NCI-H345 treated with DMSO at 0.1 percent for 48 hours (cell line): ENCODE results near the gene BFAR.
A peak's percentile ranks its signal among the peaks of the same experiment; 100 is the strongest.
"Not testable (repeated sequence)": the region's sequence is repeated elsewhere in the genome, so short reads cannot be mapped to it uniquely, and the experiment has no call there.

Experiments used
- DNase-seq: peaks from one replicate; lab custom pipeline; 2025; ENCODE audit not compliant: unreplicated experiment; lab: John Stamatoyannopoulos, UW

The BFAR gene

DNA sequence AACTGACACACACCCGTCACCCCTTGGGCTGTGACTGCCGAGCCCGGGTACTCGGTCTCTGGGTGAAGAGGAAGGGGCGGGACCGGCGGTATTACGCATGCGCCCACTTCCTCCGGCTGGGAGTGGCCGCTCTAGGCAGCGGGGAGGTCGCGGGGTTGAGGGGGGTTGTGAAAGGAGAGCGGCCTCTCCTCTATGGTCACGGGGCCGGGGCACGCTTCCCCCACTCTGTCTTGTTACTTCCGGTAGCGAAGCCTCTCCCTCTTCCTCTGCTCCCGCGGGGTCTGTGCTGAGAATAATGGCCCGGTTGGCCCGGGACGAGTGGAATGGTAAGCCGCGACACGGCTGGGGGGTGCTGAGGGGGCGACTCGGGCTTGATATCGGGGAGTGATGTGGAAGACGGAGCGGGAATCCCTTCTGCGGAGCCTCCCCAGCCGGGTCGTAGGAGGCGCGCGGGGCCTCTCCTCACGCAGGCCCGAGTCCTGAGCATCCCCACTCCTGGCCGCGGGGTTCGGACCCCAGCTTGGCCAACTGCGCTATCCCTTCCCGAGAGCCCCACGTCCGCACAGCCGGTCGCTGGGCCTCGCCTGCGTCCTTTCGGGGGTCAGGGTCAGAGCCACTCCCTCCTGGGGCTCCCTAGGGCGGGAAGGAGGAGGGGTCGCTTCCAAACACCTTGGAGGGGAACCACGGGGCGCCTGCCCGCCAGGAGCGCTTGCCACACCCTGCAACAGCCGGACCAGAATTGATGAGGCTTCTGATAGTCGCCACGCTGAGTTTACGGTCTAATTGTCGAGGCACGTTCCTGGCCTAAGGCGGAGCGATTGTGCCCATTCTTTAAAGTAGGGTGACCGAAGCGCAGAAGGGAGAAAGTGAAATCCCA lies at the start of gene BFAR:
Gene BFAR, plus strand, starts transcription at position 259 of the 877 bp plus-strand sequence. CDS start 11,396 bp downstream, outside the sequence.
- DNase-seq: peak; percentile 95

DNA sequence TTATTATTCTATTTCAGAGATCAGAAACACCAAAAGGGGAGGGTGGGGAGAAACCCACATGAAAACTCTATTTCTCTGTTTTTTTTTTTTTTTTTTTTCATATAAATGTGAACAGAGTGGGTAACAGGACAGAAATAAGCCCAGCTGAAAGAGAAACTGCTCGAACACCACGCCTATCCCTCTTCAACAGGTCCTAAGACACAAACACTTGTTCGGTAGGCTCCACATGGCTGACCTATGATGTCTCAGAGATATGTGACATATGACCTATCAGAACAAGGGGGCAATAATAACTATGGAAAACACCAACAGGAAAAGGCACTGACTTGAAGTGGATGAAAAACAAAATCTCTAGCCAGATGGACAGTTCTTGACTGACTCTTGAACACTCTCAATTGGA lies 47.5 kb upstream of the BFAR start:
- DNase-seq: no peak

DNA sequence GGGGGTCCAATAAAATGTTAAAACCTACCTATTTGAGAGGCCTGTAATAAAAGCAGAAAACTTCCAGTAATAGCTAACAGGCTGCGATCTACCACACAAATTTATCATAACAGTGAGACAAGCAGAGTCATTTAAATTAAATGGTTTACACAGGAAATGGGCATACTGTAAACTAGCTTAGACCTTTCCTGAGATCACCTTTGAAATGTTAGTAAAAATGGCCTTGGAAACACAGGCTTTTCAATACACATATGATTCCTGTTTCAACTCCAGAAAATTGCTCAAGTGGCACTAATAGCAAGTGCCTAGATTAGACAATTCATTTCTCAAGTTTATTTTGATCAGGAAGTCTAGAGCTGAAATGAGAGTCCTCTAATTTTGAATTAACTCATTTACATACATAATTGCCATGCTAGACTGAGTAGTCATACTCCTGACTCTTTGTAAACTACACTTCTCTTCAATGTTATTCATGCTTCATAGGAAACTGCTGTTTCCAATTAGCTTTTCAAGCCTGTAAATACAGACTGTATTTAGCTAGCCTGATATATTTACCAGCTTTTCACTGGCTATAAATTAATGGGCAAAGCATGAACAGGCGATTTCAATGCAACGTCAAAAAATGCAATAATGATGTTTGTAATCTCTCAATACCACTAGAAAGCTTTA lies 46.0 kb upstream of the BFAR start:
- DNase-seq: no peak

- DNase-seq: no peak
Measured at GRCh38 chr16:14600164-14600563, 32.6 kb upstream of the BFAR start.

DNA sequence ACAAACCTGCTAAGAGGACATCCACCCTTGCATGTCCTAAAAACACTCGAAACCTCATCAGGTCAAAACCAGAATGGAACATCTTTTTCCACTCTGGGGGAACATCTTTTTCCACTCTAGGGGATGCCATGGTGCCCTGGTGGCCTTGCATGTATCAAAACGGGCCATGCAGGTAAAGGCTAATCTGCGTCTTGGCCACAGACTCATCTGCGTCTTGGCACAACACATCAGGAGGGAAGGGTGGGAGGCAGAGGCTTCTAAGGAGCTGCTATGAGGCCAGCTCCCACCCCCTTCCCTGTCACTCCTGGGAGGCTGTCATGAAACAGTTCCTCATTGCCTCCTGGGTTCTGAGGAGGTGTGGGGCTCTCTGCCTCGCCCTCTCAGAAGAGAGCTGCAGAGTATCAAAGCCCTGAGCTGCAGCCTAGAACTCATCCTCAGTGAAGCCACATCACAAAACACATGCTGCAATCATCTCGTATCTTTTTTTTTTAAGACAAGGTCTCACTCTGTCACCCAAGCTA lies 30.2 kb upstream of the BFAR start:
- DNase-seq: no peak

DNA sequence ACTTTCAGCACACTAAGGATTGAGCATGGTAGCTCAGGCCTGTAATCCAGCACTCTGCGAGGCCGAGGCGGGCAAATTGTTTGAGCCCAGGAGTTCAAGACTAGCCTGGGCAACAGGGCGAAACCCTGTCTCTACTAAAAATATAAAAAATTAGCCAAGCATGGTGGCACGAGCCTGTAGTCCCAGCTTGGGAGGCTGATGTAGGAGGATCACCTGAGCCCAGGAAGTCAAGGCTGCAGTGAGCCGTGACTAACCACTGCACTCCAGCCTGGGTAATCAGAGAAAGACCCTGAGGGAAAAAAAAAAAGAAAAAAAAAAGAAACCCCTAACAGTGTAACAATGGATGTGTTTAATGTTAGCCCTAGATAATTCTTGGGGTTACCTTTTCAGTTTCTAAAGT lies 26.6 kb upstream of the BFAR start:
- no peak for DNase-seq

DNA sequence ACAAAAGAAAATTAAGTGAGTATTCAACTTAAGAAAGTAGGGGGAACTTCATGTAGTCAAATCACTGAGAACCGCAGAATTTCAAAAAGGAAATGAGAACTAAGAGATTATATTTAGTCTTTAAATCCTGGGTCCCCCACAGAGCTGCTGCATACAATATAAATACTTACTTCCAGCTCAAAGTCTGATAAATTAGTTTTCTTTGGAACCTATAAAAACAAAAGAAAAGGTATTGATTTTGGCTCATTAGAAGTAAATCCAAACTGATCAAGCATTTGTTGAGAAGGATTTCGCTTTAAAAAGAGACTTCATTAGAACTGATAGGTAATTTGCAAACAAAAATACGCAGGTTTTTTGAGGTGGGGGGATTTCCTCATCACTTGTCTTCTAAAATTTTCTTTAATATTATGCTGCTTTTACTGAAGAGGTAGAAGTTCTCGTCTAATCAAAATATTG lies 24.6 kb upstream of the BFAR start:
- no peak for DNase-seq

- DNase-seq: no peak
Measured at GRCh38 chr16:14608604-14609003, 24.1 kb upstream of the BFAR start.

- DNase-seq: no peak
Measured at GRCh38 chr16:14609716-14610115, 23.0 kb upstream of the BFAR start.

- DNase-seq: no peak
Measured at GRCh38 chr16:14611660-14612059, 21.1 kb upstream of the BFAR start.

DNA sequence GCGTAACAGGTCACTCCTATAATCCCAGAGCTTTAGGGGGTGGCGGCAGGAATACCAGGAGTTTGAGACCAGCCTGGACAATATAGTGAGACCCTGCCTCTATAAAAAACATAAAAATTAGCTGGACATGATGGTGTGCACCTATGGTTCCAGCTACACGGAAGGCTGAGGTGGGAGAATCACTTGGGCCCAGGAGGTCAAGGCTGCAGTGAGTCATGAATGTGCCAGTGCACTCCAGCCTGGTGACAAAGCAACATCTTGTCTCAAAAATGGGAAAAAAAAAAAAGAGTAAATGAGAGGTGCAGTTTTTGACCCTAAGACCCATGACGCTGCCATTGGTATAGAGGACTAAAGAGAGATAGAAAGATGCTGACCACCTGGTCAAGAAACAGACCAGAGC lies 18.8 kb upstream of the BFAR start:
- no peak for DNase-seq

- DNase-seq: no peak
Measured at GRCh38 chr16:14616280-14616679, 16.5 kb upstream of the BFAR start.

DNA sequence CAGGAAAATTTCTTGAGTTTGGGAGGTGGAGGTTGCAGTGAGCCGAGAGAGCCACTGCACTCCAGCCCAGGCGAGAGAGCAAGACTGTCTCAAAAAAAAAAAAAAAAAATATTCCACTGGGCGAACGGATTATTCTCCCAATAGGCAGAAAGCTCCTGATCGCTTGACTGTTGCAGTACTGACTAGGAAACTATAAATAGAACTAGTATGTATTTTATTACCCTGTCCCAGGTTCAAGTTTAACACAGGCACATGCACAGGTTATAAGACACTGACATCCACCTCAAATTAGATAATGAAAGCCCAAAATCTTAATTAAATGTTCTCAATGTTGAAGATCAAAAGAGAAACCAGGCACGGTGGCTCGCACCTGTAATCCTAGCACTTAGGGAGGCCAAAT lies 14.2 kb upstream of the BFAR start:
- no peak for DNase-seq

- DNase-seq: no peak
Measured at GRCh38 chr16:14627078-14627477, 5.7 kb upstream of the BFAR start.

DNA sequence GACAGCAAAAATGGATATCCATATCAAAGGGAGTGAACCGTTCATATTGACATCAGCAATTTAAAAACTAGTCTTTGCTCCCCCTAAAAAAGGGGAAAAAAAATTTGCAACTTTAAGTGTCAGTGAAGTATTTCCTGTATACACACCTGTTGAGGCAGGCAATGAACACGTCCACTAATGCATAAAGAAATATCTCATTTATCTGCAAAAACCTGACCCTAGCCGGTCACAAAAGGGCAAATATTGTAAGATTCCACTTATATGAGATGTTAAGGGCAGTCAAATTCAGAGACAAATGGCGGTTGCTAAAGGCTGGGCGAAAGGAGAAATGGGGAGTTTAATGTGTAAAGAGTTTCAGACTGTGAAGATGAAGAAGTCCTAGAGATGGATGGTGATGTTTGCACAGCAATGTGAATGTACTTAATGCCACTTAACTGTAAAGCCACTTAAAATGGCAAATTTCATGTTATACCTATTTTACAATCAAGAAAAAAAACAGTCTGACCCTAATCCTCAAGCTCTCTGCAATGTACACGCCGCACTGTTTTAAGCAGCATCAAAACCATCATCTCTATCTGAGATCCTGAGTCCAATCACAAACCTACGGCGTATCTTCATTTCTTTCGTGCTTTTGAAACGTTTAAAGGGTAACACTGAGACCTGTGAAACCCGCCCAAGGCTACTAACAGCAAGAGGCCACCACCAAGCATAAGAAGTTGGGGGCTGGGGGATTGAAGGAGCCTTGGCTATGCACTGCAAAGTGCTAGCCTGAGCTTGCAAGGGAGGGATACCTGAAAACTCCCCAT lies 3.7 kb upstream of the BFAR start:
- DNase-seq: no peak

GRCh38 chr16:14629612-14629918 lies 3.2 kb upstream of the BFAR start:
- DNase-seq: no peak

DNA sequence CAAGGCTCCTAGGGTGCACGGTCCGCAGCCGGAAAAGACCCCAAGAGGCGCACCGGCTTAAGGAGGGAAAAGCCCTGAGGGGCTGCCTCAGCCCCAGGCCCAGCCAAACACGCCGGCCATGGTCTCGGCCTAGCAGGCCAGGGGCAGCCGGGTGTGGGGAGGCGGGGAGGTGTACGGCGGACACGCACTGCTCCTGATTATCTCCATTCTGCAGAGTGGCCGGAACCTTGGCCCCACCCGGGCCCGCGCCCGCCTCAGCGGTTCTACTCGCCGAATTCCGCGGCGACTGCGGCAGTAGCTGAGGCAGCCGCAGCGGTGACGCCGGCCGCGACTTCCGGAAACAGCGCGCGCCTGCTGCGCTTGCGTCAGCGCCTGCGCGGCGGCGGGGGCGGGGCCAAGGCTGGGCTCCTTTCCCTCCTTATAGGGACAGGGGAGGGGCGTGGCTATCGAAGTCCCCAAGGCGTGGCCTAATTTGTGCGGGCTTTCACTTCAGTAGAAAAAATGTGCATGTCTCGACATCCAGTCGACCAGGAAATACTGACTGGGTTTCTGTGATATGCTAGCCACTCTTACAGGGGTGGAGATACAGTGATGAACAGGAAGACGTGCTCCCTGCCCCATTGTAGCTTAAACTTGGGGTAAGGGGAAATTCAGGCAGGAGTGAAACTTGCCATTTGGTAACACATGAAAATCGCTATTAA lies 2.7 kb upstream of the BFAR start, which contains the start of gene PARN:
Gene PARN, minus strand, starts transcription at position 342 of the 701 bp plus-strand sequence. Its CDS starts 135 bp downstream, at position 207.
- peak; percentile 82 for DNase-seq

- DNase-seq: not testable (repeated sequence)
Measured at GRCh38 chr16:14630620-14631330, 2.0 kb upstream of the BFAR start.

DNA sequence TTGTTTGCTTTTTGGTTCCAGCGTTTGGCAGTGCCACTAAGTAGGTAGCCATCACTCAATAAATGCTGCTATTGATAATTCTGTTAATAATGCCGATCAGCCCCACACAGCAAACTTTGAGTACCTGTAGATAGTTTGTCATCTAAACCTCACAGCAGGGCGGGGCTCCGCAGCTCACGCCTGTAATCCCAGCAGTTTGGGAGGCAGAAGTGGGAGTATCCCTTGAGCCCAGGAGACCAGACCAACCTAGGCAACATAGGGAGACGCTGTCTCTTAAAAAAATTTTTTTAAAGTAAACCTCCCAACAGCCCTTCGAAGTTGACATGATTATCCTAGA lies 1.6 kb downstream of the BFAR start:
- DNase-seq: no peak
